IMR-90 (cell line): ENCODE results near the gene ZNF695. TPM values are rescaled to one million over a fixed set of nuclear protein-coding genes. Genes with fewer than 3 reads are reported as not detected.

ENCODE experiments used
- ATAC-seq: fragments of 200-7000 bp; cut with Tn5 transposase; 2 replicates; pipeline ENCODE4 v1.9.1; 2020; ENCODE audit warnings: low read depth, mild to moderate bottlenecking, moderate library complexity
- BruUV-seq: library from RNA; stranded (reverse); fragments of 400-500 nt; replicated peaks from 2 replicates; lab custom pipeline; 2021; lab: Mats Ljungman, UMichigan
- CTCF ChIA-PET: fragments of 300-600 bp; formaldehyde crosslinking; extraction: SDS; loops from one replicate; lab custom pipeline; 2021; ENCODE audit warnings: antibody characterized with exemption; lab: Yijun Ruan, JAX
- POLR2A ChIA-PET: fragments of 300-600 bp; sonication (Branson Sonifier 250); formaldehyde crosslinking; loops from one replicate; lab custom pipeline; 2022; ENCODE audit warnings: antibody characterized with exemption; ENCODE audit not compliant: unreplicated experiment; lab: Charles Lee
- DNase-seq: peaks from one replicate; pipeline ENCODE4 v3.0.0; 2013
- H2AFZ ChIP-seq: replicated peaks from 2 replicates; pipeline ENCODE3; 2013; ENCODE audit warnings: low read length, mild to moderate bottlenecking; ENCODE audit not compliant: poor library complexity
- H2AK5ac ChIP-seq: 2 replicates; pipeline ENCODE4 v1.6.1; 2013; ENCODE audit warnings: low read depth, low read length, inconsistent platforms
- H2AK9ac ChIP-seq: replicated peaks from 2 replicates; pipeline ENCODE3; 2013; ENCODE audit warnings: mild to moderate bottlenecking, low read depth, low read length, moderate library complexity; ENCODE audit not compliant: poor library complexity
- H2BK120ac ChIP-seq: 2 replicates; pipeline ENCODE4 v1.6.1; 2013; ENCODE audit warnings: low read depth, low read length, inconsistent platforms
- H2BK15ac ChIP-seq: 3 replicates; pipeline ENCODE4 v1.6.1; 2013; ENCODE audit warnings: low read depth, low read length, inconsistent platforms
- H2BK20ac ChIP-seq: 2 replicates; pipeline ENCODE4 v1.6.1; 2013; ENCODE audit warnings: low read depth, mild to moderate bottlenecking, inconsistent platforms, low read length, moderate library complexity
- H2BK5ac ChIP-seq: 2 replicates; pipeline ENCODE4 v1.6.1; 2013; ENCODE audit warnings: mild to moderate bottlenecking, low read depth, low read length, inconsistent platforms; ENCODE audit not compliant: poor library complexity, severe bottlenecking
- H3K14ac ChIP-seq: replicated peaks from 2 replicates; pipeline ENCODE4 v1.6.1; 2013; ENCODE audit warnings: low read depth, low read length, inconsistent platforms
- H3K18ac ChIP-seq: 2 replicates; pipeline ENCODE4 v1.6.1; 2013; ENCODE audit warnings: low read depth, low read length, control low read depth
- H3K23ac ChIP-seq: 2 replicates; pipeline ENCODE4 v1.6.1; 2013; ENCODE audit warnings: low read depth, low read length, inconsistent platforms
- H3K27ac ChIP-seq: 2 replicates; pipeline ENCODE4 v1.5.1; 2013; ENCODE audit warnings: mild to moderate bottlenecking, control low read depth, low read length; ENCODE audit not compliant: insufficient read depth
- H3K27me3 ChIP-seq: 2 replicates; pipeline ENCODE4 v1.6.1; 2013; ENCODE audit warnings: low read length; ENCODE audit not compliant: control insufficient read depth, insufficient read depth
- H3K36me3 ChIP-seq: 2 replicates; pipeline ENCODE4 v1.6.1; 2013; ENCODE audit warnings: low read length, mixed read lengths; ENCODE audit not compliant: control insufficient read depth, insufficient read depth
- H3K4ac ChIP-seq: 2 replicates; pipeline ENCODE4 v1.6.1; 2013; ENCODE audit warnings: low read depth, low read length, inconsistent platforms
- H3K4me1 ChIP-seq: 2 replicates; pipeline ENCODE4 v1.6.1; 2013; ENCODE audit warnings: low read length, mixed read lengths; ENCODE audit not compliant: control insufficient read depth, insufficient read depth
- H3K4me2 ChIP-seq: 2 replicates; pipeline ENCODE4 v1.6.1; 2013; ENCODE audit warnings: low read depth, mild to moderate bottlenecking, control low read depth, low read length, moderate library complexity
- H3K4me3 ChIP-seq: 2 replicates; pipeline ENCODE4 v1.5.1; 2013; ENCODE audit warnings: low read depth, mild to moderate bottlenecking, control low read depth, low read length, moderate library complexity; ENCODE audit not compliant: insufficient read depth
- H3K56ac ChIP-seq: 2 replicates; pipeline ENCODE4 v1.6.1; 2013; ENCODE audit warnings: low read length, inconsistent platforms; ENCODE audit not compliant: insufficient read depth; ENCODE audit errors: extremely low read depth
- H3K79me1 ChIP-seq, 2 experiments: 2 replicates each; pipeline ENCODE4 v1.6.1; 2013; ENCODE audit warnings: low read length in 2 of 2, inconsistent platforms in 1 of 2, low read depth in 1 of 2
- H3K9ac ChIP-seq: 2 replicates; pipeline ENCODE4 v1.6.1; 2013; ENCODE audit warnings: low read depth, low read length, control low read depth
- H3K9me1 ChIP-seq: 2 replicates; pipeline ENCODE4 v1.6.1; 2013; ENCODE audit warnings: low read length, inconsistent platforms; ENCODE audit not compliant: insufficient read depth
- H3K9me3 ChIP-seq: 2 replicates; pipeline ENCODE4 v1.6.1; 2013; ENCODE audit warnings: low read length; ENCODE audit not compliant: control insufficient read depth, insufficient read depth
- H4K20me1 ChIP-seq: 2 replicates; pipeline ENCODE4 v1.6.1; 2013; ENCODE audit warnings: low read length, inconsistent platforms; ENCODE audit not compliant: insufficient read depth
- H4K5ac ChIP-seq: 2 replicates; pipeline ENCODE4 v1.6.1; 2013; ENCODE audit warnings: mild to moderate bottlenecking, low read depth, low read length, control low read depth
- H4K8ac ChIP-seq, 2 experiments: 2 replicates each; pipeline ENCODE4 v1.6.1; 2013; ENCODE audit warnings: low read depth in 2 of 2, low read length in 2 of 2, control low read depth in 1 of 2, inconsistent platforms in 1 of 2
- H4K91ac ChIP-seq: 2 replicates; pipeline ENCODE4 v1.6.1; 2013; ENCODE audit warnings: low read depth, low read length, inconsistent platforms; ENCODE audit not compliant: insufficient read depth
- BHLHE40 ChIP-seq: fragments of 150-350 bp; IDR thresholded peaks from 2 replicates; pipeline ENCODE4 v1.6.1; 2016; ENCODE audit warnings: mild to moderate bottlenecking, low read depth, low read length
- CEBPB ChIP-seq: IDR thresholded peaks from 2 replicates; pipeline ENCODE4 v1.6.1; 2012; ENCODE audit warnings: low read depth, low read length, improper control_type of control experiment
- CHD1 ChIP-seq: IDR thresholded peaks from 2 replicates; pipeline ENCODE4 v1.6.1; 2012; ENCODE audit warnings: low read depth, low read length, improper control_type of control experiment
- FOS ChIP-seq: fragments of 150-350 bp; IDR thresholded peaks from 2 replicates; pipeline ENCODE4 v1.6.1; 2016; ENCODE audit warnings: low read depth, low read length
- MAFK ChIP-seq: IDR thresholded peaks from 2 replicates; pipeline ENCODE4 v1.6.1; 2012; ENCODE audit warnings: low read depth, low read length, improper control_type of control experiment
- MAZ ChIP-seq: IDR thresholded peaks from 2 replicates; pipeline ENCODE4 v1.6.1; 2012; ENCODE audit warnings: low read depth, mild to moderate bottlenecking, low read length, improper control_type of control experiment, moderate library complexity, borderline replicate concordance
- MXI1 ChIP-seq: IDR thresholded peaks from 2 replicates; pipeline ENCODE4 v1.6.1; 2012; ENCODE audit warnings: low read depth, mild to moderate bottlenecking, low read length, moderate library complexity, borderline replicate concordance
- NFE2L2 ChIP-seq: fragments of 150-350 bp; IDR thresholded peaks from 2 replicates; pipeline ENCODE4 v1.6.1; 2016; ENCODE audit warnings: low read depth, mild to moderate bottlenecking, low read length
- POLR2A ChIP-seq: IDR thresholded peaks from 2 replicates; pipeline ENCODE4 v1.6.1; 2012; ENCODE audit warnings: mild to moderate bottlenecking, low read depth, low read length
- RAD21 ChIP-seq: IDR thresholded peaks from 2 replicates; pipeline ENCODE4 v1.6.1; 2012; ENCODE audit warnings: low read length, improper control_type of control experiment
- RCOR1 ChIP-seq: IDR thresholded peaks from 2 replicates; pipeline ENCODE4 v1.6.1; 2012; ENCODE audit warnings: mild to moderate bottlenecking, low read length, improper control_type of control experiment; ENCODE audit not compliant: insufficient replicate concordance
- RFX5 ChIP-seq: IDR thresholded peaks from 2 replicates; pipeline ENCODE4 v1.8.0; 2012; ENCODE audit warnings: low read depth, mild to moderate bottlenecking, low read length, moderate library complexity
- SMC3 ChIP-seq: fragments of 150-350 bp; IDR thresholded peaks from 2 replicates; pipeline ENCODE4 v1.6.1; 2016; ENCODE audit warnings: low read depth, mild to moderate bottlenecking, antibody characterized with exemption, low read length, moderate library complexity
- WGBS, 2 experiments: methylation state at CpG; one replicate each; pipeline versions ENCODE4 v1.1.5 to v1.1.7; 2013; ENCODE audit warnings: missing lambda C conversion rate in 2 of 2; ENCODE audit not compliant: insufficient read length in 1 of 2; ENCODE audit errors: extremely low coverage in 2 of 2; 5-methylcytosine and 5-hydroxymethylcytosine counted together
- dilution Hi-C: fragments of 300-500 bp; cut with HindIII; formaldehyde crosslinking; loops from one replicate; pipeline ENCODE4 v1.14.3; 2018; ENCODE audit warnings: low sequenced_read_pairs; ENCODE audit not compliant: unreplicated experiment
- in situ Hi-C: fragments of 300-500 bp; cut with MboI; formaldehyde crosslinking; loops from 3 replicates; pipeline ENCODE4 v1.14.3; 2019; ENCODE audit warnings: low sequenced_read_pairs, inconsistent platforms, mixed read lengths
- intact Hi-C: fragments of 100-400 bp; cut with micrococcal nuclease; formaldehyde crosslinking; loops from 2 replicates; pipeline ENCODE4 v1.10.0; 2022
- polyA plus RNA-seq, 3 experiments: library from polyadenylated mRNA; depleted of rRNA; stranded (reverse); fragments of >200 nt; gene quantifications; 2 replicates each; pipeline ENCODE4 v1.2.3, GENCODE V29; 2012; ENCODE audit warnings: low replicate concordance in 1 of 3
- total RNA-seq: library from RNA; depleted of rRNA; stranded (reverse); fragments of >200 nt; gene quantifications from 2 replicates; pipeline ENCODE4 v1.2.3, GENCODE V29; 2012
- TF ChIP-seq, protein P1 (sequence below): conservative IDR thresholded peaks from 2 replicates; pipeline ENCODE4 v1.5.1; 2012; ENCODE audit warnings: mild to moderate bottlenecking, low read depth, low read length, improper control_type of control experiment
- TF ChIP-seq, protein P2 (sequence below): fragments of 150-350 bp; IDR thresholded peaks from 2 replicates; pipeline ENCODE4 v1.6.1; 2016; ENCODE audit warnings: low read depth, mild to moderate bottlenecking, low read length, moderate library complexity, borderline replicate concordance
- TF ChIP-seq, protein P3 (sequence below): fragments of 150-350 bp; IDR thresholded peaks from 2 replicates; pipeline ENCODE4 v1.6.1; 2017; ENCODE audit warnings: mild to moderate bottlenecking, antibody characterized with exemption, low read length, low read depth

ZNF695 gene
- total and polyA plus RNA-seq, 2 of the 4 experiments (the other 2 are of a cell fraction): 0.54 to 0.75 TPM

DNA sequence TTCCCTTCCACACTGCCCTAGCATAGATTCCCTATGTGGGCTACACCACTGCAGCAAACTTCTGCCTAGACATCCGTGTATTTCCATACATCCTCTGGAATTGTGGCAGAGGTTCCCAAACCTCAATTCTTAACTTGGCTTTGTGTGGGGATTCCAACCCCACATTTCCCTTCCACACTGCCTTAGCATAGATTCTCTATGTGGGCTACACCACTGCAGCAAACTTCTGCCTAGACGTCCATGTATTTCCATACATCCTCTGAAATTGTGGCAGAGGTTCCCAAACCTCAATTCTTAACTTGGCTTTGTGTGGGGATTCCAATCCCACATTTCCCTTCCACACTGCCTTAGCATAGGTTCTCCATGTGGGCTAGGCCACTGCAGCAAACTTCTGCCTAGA, 39.4 kb upstream of the ZNF695 start:
- Histone ChIP-seq H2BK120ac (no peak overlapping the region), H3K27ac (no peak overlapping the region), H2BK5ac (no peak overlapping the region), H3K79me1 (peaks cover 0 to 9% of the 10 kb centered on the region in 2 experiments; a peak in 2 of 4 replicates), H3K9me3 (peaks cover 42% of the 10 kb centered on the region), H3K36me3 (no peaks in the 10 kb centered on the region), H3K9me1 (no peaks in the 10 kb centered on the region), H2AFZ (no peak overlapping the region), H2BK15ac (no peak overlapping the region), H3K27me3 (no peaks in the 10 kb centered on the region), H3K14ac (no peak overlapping the region), H3K56ac (no peak overlapping the region), H3K4me2 (no peak overlapping the region), H3K4me1 (no peaks in the 10 kb centered on the region), H2AK9ac (no peak overlapping the region), H3K9ac (no peak overlapping the region), H3K4me3 (no peak overlapping the region), H4K91ac (no peak overlapping the region), H3K4ac (no peak overlapping the region), H4K5ac (no peak overlapping the region), H2BK20ac (no peak overlapping the region), H2AK5ac (no peak overlapping the region), H3K23ac (no peak overlapping the region), H4K20me1 (no peaks in the 10 kb centered on the region), H3K18ac (no peak overlapping the region), H4K8ac (no peak overlapping the region)
- no CpG with 5 or more reads among the region's 2 CpGs for WGBS, 2 experiments
- dilution Hi-C loops: no loop called here
- ATAC-seq (no peak), DNase-seq (no peak)
- BruUV-seq: no TSS peak
- TF ChIP-seq, protein P1, sequence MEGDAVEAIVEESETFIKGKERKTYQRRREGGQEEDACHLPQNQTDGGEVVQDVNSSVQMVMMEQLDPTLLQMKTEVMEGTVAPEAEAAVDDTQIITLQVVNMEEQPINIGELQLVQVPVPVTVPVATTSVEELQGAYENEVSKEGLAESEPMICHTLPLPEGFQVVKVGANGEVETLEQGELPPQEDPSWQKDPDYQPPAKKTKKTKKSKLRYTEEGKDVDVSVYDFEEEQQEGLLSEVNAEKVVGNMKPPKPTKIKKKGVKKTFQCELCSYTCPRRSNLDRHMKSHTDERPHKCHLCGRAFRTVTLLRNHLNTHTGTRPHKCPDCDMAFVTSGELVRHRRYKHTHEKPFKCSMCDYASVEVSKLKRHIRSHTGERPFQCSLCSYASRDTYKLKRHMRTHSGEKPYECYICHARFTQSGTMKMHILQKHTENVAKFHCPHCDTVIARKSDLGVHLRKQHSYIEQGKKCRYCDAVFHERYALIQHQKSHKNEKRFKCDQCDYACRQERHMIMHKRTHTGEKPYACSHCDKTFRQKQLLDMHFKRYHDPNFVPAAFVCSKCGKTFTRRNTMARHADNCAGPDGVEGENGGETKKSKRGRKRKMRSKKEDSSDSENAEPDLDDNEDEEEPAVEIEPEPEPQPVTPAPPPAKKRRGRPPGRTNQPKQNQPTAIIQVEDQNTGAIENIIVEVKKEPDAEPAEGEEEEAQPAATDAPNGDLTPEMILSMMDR: no peak
- TF ChIP-seq, protein P2, sequence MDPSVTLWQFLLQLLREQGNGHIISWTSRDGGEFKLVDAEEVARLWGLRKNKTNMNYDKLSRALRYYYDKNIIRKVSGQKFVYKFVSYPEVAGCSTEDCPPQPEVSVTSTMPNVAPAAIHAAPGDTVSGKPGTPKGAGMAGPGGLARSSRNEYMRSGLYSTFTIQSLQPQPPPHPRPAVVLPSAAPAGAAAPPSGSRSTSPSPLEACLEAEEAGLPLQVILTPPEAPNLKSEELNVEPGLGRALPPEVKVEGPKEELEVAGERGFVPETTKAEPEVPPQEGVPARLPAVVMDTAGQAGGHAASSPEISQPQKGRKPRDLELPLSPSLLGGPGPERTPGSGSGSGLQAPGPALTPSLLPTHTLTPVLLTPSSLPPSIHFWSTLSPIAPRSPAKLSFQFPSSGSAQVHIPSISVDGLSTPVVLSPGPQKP: no peak
- TF ChIP-seq, protein P3, sequence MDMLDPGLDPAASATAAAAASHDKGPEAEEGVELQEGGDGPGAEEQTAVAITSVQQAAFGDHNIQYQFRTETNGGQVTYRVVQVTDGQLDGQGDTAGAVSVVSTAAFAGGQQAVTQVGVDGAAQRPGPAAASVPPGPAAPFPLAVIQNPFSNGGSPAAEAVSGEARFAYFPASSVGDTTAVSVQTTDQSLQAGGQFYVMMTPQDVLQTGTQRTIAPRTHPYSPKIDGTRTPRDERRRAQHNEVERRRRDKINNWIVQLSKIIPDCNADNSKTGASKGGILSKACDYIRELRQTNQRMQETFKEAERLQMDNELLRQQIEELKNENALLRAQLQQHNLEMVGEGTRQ: no peak
- no peak for TF ChIP-seq CHD1
- TF ChIP-seq RAD21: no peak
- TF ChIP-seq MXI1: no peak
- TF ChIP-seq FOS: no peak
- TF ChIP-seq MAFK: no peak
- TF ChIP-seq SMC3: no peak
- TF ChIP-seq RCOR1: no peak
- no peak for TF ChIP-seq BHLHE40
- TF ChIP-seq NFE2L2: no peak
- TF ChIP-seq CEBPB: no peak
- no peak for TF ChIP-seq POLR2A
- TF ChIP-seq RFX5: no peak
- no peak for TF ChIP-seq MAZ
- in situ Hi-C loops: no loop called here
- CTCF ChIA-PET: no interaction called here
- POLR2A ChIA-PET: no interaction called here
- intact Hi-C loops: no loop called here
